Sciatic nerve (tissue), 2 donors: ENCODE data around the gene SUGP2. TPM values are rescaled to one million over a fixed set of nuclear protein-coding genes. Genes with fewer than 3 reads are reported as not detected.
"Not testable (repeated sequence)": the region's sequence is repeated elsewhere in the genome, so short reads cannot be mapped to it uniquely, and the experiment has no call there.

Experiments used
- ATAC-seq: fragments of 200-7000 bp; cut with Tn5 transposase; one replicate; pipeline ENCODE4 v1.9.1; 2020; ENCODE audit warnings: mild to moderate bottlenecking, moderate library complexity
- DNase-seq: peaks from one replicate; pipeline ENCODE4 v3.0.0-alpha.2; 2020; ENCODE audit warnings: low spot score
- intact Hi-C: fragments of 100-400 bp; cut with DNase I; formaldehyde crosslinking; loops from one replicate; pipeline ENCODE4 v1.14.2; 2022
- total RNA-seq: library from RNA; stranded (reverse); fragmentation: NEBNext Ultra II Directional; extraction: Animal tissue kit (Norgen Biotek cat#: 25700); gene quantifications from one replicate; pipeline ENCODE4 v1.2.1, GENCODE V29; 2021
- donor health status: DM: no; HTN: no; CAD: no.
- donor health status: DM: no; HTN: no; CAD: no.

Gene SUGP2
- total RNA-seq, 1 donor from 2014 or later: 87.7 TPM

DNA sequence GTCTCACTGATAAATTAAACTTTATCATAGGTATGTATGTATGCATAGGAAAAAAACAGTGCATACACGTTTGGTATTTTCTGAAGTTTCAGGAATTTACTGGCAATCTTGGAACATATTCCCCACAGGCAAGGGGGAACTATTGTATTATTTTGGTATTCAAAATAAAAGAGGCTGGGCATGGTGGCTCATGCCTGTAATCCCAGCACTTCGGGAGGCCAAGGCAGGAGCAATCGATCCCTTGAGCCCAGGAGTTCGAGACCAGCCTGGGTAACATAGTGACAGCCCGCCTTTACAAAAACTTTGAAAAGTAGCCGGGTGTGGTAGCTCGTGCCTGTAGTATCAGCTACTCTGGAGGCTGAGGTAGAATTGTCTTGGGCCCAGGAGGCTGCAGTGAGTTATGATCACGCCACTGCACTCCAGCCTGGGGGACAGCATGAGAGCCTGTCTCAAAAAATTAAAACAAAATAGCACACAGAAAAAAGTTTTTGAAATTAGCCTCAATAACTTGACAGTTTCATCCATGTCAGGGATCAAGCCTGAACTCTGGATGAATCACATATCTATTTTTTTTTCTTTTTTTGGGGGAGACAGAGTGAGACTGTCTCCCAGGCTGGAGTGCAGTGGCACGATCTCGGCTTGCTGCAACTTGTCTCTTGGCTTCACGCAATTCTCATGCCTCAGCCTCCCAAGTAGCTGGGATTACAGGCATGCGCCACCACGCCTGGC lies 63.2 kb downstream of the SUGP2 start:
- intact Hi-C loops: no loop called here
- ATAC-seq: no peak
- DNase-seq: no peak

- intact Hi-C loops: no loop called here
- ATAC-seq (peak; percentile 81), DNase-seq (peak; percentile 74)
Observed at GRCh38 chr19:18967358-18968146, 65.8 kb downstream of the SUGP2 start.

DNA sequence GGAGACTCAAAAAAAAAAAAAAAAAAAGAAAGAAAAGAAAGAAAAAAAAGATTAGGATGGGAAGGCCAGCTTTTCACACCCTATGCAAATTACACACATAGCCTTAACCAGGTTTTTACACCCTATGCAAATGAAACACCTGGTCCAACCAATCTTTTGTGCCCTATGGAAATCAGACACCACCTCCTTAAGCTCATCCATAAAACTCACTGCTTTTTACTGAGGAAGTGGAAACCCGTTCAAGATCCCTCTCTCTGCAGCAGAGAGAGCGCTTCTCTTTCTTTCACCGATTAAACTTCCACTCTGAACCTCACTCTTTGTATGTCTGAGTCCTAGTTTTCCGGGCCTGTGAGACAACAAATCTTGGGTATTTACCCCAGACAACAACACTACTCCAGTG lies 67.0 kb downstream of the SUGP2 start:
- intact Hi-C loops: no loop called here
- DNase-seq (no peak), ATAC-seq (no peak)

DNA sequence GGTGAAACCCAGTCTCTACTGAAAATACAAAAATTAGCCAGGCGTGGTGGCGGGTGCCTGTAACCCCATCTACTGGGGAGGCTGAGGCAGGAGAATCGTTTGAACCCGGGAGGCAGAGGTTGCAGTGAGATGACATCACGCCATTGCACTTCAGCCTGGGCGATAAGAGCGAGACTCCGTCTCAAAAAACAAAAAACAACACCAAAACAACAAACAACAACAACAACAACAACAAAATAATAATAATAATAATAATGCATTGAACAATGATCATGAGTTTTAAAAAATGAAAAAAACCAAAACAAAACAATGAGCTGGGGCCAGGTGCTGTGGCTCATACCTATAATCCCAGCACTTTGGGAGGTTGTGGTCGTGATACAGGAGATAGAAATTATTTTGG lies 69.2 kb downstream of the SUGP2 start:
- DNase-seq: no peak
- no peak for ATAC-seq
- intact Hi-C loops: no loop called here

GRCh38 chr19:18961767-18962620 lies 71.3 kb downstream of the SUGP2 start:
- ATAC-seq (no peak), DNase-seq (no peak)
- intact Hi-C loops: no loop called here

DNA sequence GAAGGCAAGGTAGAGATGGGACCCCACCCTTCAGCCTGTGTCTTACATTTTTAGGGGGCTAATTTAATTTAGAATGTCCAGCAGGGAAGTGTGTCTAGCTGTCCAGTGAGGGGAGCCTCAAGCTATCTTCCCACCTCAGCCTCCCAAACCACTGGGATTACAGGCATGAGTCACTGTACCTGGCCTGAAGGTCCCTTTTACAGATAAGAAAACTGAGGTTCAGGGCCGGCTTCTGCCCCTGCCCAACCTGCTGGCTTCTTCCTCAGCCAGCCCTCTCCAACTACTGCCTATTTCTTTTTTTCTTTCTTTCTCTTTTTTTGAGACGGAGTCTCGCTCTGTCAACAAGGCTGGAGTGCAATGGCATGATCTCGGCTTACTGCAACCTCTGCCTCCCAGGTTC lies 72.9 kb downstream of the SUGP2 start:
- ATAC-seq (no peak), DNase-seq (no peak)
- intact Hi-C loops: no loop called here

DNA sequence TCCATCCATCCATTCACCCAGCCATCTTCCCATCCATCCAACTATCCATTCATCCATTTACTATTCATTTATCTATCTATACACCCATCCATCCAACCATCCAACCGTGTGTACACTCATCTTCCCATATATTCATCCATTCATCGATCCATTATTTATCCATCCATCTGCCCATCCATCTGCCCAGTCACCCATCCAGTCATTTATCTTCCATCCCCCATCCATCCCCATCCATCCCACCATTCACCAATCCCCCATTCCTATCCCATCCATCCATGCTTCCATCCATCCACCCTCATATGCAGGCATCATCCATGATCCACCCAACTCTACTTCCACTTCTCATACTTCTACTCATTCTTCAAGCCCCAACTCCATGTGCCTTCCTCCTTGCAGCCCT lies 78.3 kb downstream of the SUGP2 start:
- DNase-seq (no peak), ATAC-seq (no peak)
- intact Hi-C loops: no loop called here

DNA sequence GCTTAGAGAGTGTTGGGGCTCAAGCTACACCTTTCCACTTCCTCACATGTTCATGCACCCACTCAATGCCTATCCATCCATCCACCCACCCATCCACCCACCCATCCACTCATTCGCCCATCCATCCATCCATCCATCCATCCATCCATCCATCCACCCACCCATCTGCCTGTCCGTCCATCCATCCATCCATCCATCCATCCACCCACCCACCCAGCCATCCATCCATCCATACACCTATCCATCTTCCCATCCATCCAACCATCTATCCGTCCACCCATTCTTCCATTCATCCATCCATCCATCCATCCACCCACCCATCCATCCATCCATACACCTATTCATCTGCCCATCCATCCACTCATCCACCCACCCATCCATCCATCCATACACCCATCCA lies 79.2 kb downstream of the SUGP2 start:
- intact Hi-C loops: no loop called here
- ATAC-seq (no peak), DNase-seq (no peak)

GRCh38 chr19:18952364-18953003 lies 80.8 kb downstream of the SUGP2 start:
- DNase-seq, intact Hi-C loops, ATAC-seq: not testable (repeated sequence)

- ATAC-seq: no peak
- no peak for DNase-seq
- intact Hi-C loops: no loop called here
Observed at GRCh38 chr19:18951721-18952281, 81.5 kb downstream of the SUGP2 start.

- ATAC-seq: no peak
- DNase-seq: no peak
- intact Hi-C loops: no loop called here
Observed at GRCh38 chr19:18949858-18950257, 83.5 kb downstream of the SUGP2 start.

DNA sequence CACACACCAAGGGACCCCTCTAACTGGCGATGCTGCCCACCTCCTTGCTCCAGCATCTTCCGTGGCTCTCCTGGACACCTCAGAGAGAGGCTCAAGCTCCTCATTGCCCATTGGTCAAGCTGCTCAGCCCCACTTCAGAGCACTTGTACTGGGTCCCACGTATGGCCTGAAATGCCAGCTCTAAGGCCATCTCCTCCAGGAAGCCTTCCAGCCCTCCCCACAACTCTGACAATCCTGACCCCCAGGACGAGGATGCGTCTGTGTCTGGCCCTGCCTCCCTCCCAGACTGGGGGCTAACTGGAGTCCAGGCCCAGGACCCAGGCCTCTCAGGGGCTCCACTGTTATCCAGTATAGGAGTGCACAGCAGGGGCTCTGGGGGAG lies 84.4 kb downstream of the SUGP2 start:
- no peak for DNase-seq
- no peak for ATAC-seq
- intact Hi-C loops: no loop called here

DNA sequence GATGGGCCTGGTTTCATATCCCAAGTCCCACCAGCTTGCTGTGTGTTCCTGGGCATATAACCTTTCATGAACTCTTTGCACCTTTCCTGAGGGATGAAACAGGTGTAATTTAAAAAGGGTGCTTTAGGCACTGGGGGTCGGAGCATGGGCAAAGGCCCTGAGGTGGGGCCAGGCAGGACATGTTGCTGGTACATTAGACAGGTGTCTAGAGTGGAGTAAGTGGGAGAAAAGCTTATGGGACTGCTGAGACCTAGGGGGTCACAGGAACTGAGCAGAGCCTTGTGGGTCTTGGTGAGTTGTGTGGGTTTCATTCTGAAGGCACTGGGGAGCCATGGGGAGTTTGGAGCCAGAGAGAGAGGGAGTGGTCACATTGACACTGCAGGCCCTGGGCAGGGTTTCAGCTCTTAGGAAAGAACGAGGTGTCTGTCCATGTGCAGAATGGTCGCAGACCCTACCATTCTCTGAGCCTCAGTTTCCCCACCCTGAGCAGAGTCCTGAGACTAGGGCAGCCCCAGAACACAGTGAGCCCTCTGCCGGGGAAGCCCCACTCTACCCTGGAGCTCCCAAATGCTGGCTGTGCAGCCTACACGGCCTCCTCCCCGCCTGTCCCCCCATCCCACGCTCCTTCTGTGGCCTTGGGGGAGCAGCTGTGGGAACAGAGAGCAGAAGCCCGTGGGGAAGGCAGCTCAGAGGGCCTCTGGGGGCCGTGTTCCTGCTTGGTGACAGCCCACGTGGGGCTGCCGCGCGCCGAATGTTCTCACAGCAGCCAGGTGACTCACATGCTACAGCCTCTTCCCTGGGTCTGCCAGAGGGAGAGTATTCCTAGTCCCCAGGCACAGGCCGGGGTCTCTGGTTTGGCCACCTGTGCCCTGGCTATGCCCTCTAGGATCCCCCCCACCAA lies 85.0 kb downstream of the SUGP2 start:
- no peak for DNase-seq
- intact Hi-C loops: no loop called here
- ATAC-seq: no peak

- no peak for ATAC-seq
- no peak for DNase-seq
- intact Hi-C loops: no loop called here
Observed at GRCh38 chr19:18946918-18947317, 86.4 kb downstream of the SUGP2 start.

DNA sequence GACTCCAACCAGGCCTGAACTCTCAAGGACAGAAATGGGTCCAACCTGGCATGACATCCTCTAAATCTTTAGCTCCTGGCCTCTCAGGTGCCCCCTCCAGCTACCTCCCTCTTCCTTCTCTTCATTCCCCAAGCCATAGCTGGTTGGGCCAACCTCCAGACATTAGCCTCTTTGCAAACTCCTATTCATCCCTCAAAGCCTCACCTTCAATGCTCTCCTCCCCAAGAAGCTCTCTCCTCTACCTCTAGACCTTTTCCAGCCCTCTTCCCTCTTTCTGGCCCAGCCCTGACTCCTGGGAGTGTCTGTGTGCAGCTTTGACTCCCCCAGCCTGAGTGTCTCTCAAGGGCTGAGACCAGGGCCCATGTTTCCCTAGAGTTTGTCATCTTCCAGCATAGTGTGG lies 87.0 kb downstream of the SUGP2 start:
- ATAC-seq (no peak), DNase-seq (no peak)
- intact Hi-C loops: no loop called here

- intact Hi-C loops: no loop called here
- DNase-seq: no peak
- no peak for ATAC-seq
Observed at GRCh38 chr19:18945297-18945696, 88.0 kb downstream of the SUGP2 start.

DNA sequence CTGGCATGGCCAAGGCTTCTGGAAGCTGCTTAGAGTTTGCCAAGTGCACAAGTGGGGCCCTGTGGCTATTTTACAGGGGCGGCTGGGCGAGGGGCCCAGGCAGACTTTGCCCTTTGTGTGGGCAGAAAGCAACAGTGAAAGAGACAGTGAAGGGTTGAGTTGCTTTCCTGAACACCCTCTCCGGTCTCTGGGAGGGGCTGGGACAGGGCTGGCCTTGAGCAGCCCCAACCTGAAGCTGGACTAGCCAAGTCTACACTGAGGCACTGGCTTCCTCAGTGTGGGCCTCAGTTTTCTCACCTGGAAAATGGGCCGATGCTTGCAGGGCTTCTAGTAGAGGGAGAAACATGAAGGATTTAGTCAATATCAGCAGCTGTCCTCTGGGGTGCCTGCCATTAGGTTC lies 89.9 kb downstream of the SUGP2 start:
- ATAC-seq: no peak
- intact Hi-C loops: no loop called here
- DNase-seq: no peak

DNA sequence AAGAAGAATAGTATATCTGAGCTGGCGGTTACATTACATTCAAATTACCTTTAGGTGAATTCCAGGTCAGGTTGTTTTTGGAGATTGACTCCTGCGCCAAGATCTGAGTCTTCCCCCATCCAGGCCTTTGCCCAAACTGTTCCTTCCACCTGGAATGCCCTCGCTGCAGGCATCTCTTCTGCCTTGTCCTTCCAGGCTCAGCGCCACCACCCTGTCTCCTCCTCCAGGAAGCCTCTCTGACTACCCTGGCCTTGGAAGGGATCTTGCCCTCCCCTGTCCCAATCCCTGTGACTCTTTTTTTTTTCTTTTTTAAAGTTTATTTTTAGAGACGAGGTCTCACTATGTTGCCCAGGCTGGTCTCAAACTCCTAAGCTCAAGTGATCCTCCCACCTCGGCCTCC lies 90.6 kb downstream of the SUGP2 start:
- intact Hi-C loops: no loop called here
- ATAC-seq: no peak

More for the DNA sequence above, 90.6 kb downstream of the SUGP2 start:
- DNase-seq: no peak
